ENCODE results near the gene YEATS2.

The YEATS2 gene

GRCh38 chr3:183828538-183828870 is 130.9 kb downstream of the YEATS2 start:
- no peak for DNase-seq (ENCODE audit: low read depth in 2 of 3, low spot score in 2 of 3)

GRCh38 chr3:183829466-183829865 is 131.9 kb downstream of the YEATS2 start:
- DNase-seq (ENCODE audit: low read depth in 2 of 3, low spot score in 2 of 3), result no peak

GRCh38 chr3:183830187-183830586 is 132.6 kb downstream of the YEATS2 start:
- no peak for DNase-seq (ENCODE audit: low read depth in 2 of 3, low spot score in 2 of 3)

- no peak for DNase-seq (ENCODE audit: low read depth in 2 of 3, low spot score in 2 of 3)
These were observed 135.9 kb downstream of the YEATS2 start for GRCh38 chr3:183833516-183833915.

GRCh38 chr3:183837390-183837789 is 139.8 kb downstream of the YEATS2 start:
- DNase-seq (ENCODE audit: low read depth in 2 of 3, low spot score in 2 of 3), result no peak

- no peak for DNase-seq (ENCODE audit: low read depth in 2 of 3, low spot score in 2 of 3)
These were observed 140.3 kb downstream of the YEATS2 start for GRCh38 chr3:183837894-183838293.

GRCh38 chr3:183839751-183840150 is 142.2 kb downstream of the YEATS2 start:
- DNase-seq (ENCODE audit: low read depth in 2 of 3, low spot score in 2 of 3), result no peak

GRCh38 chr3:183844606-183845005 is 147.0 kb downstream of the YEATS2 start:
- no peak for DNase-seq (ENCODE audit: low read depth in 2 of 3, low spot score in 2 of 3)

GRCh38 chr3:183845090-183845489 is 147.5 kb downstream of the YEATS2 start:
- no peak for DNase-seq (ENCODE audit: low read depth in 2 of 3, low spot score in 2 of 3)

GRCh38 chr3:183845608-183846288 is 148.2 kb downstream of the YEATS2 start:
- no peak for DNase-seq (ENCODE audit: low read depth in 2 of 3, low spot score in 2 of 3)

GRCh38 chr3:183854318-183855035 is 156.9 kb downstream of the YEATS2 start:
- no peak for DNase-seq (ENCODE audit: low read depth in 2 of 3, low spot score in 2 of 3)

- DNase-seq (ENCODE audit: low read depth in 2 of 3, low spot score in 2 of 3), result no peak
These were observed 160.3 kb downstream of the YEATS2 start for GRCh38 chr3:183857863-183858262.
